ENCODE results near the gene VASP.

VASP gene

DNA sequence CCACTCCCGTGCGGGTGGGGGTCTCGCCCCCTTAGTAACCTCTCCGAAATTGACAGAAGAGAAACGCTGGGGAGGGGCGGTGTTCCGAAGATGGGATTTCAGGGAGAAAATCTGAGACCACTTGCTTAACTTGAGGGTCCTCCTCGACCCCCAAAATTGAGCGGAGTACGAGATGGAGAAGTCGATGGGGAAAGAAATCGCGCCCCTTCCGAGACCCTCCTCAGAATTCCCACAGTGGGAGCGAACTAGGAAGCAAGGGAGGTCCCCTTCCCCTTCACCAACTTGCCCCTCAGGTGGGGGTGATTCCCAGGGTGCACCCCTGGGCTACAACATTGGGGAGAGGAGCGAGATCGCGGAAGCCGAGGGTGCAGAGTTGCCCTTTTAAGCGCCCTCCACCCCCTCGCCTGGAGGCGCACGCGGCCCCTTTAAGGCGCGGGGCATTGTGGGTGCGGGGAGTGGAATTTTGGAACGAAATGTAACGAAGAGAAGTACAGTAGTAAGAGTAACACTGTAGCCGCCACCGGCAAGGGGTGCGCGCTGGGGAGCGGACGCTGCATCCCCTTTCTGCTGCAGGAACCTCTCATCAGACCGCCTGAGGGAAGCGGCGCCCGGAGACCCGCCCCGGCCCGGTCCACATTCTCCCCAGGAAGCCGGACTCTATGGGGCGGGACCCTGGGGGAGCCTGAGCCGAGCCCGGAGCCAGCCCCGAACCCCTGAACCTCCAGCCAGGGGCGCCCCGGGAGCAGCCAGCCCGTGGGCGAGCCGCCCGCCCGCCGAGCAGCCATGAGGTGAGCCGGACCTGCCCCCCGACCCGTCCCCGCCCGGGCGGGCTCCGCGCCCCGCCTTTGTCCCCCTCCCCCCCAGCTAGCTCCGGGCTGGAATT, at the start of gene VASP:
TSS of gene VASP (plus strand) at position 491 of the 883 bp plus-strand sequence. CDS start at position 784, 293 bp downstream.
- DNase-seq, result peak in 54 of 56 donors; percentile 28 to 91 (median 69)

DNA sequence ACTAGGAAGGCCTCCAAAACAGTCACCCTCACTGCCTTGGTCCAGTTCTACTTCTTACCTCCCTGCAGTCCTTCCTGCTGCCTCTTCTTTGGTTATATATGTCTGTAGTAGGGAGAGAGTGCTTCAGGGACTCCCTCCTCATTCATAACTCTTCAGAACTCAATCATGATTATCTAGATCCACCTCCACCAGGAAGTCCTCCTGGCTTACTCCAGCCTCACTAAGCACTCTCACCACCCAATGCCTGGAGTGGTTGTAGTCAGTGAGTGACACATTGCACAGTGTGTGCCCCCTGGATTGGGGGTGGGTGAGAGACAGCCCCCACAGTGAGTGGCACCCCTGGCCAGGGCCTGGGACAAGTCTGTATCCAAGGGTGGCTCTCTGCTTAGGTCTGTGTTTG, 49.5 kb upstream of the VASP start:
- no peak for DNase-seq

DNA sequence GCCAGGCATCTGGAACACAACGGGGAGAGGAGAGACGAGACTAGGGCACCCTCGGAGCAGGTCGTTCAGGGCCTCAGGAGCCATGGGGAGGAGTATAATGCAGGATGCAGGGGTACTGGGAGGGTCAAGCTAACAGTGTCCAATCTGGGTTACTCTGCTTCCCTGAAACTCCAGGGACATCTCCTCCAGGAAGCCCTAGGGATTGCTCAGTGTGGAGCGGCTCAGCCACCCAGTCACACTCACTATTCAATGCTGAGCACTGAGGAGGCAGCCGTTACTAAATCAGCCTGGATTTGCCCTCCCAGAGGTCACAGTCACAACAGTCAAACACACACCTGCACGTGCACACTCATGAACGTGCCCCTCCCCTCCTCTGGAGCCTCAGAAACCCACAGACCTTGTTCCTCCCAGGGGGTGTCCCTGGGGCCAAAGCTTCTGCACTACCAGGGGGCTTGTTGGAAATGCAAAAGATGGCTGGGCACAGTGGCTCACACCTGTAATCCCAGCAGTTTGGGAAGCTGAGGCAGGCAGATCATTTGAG, 46.4 kb upstream of the VASP start:
- no peak for DNase-seq

DNA sequence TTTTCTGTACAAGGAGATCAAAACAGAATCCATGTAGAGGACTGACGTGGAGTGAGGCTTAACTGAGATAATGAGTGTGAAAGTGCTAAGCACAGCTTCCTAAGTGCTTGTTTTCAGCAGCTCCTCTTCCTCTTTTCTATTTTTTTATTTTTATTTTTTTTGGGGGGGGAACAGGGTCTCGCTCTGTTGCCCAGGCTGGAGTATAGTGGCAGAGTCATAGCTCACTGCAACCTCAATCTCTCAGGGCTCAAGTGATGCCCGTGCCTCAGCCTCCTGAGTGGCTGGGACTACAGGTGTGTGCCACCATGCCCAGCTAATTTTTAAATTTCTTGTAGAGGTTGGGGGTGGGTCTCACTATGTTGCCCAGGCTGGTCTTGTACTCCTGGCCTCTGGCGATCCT, 45.1 kb upstream of the VASP start:
- no peak for DNase-seq

DNA sequence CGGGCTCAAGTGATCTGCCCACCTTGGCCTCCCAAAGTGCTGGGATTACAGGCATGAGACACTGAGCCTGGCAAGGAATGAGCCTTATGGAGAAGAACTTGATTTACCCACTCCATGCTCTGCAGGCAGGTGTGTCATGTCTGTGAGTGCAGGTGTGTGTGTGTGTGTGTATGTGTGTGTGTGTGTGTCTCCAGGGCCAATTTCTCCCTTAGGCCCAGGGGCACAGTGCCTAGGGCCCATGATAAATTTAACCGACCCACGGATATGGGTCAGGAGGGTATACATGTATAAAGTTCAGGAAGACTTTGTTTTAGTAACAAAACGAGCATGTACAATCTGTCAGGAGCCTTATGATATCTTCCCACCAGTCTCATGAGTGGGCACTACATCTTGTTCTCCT, 44.0 kb upstream of the VASP start:
- no peak for DNase-seq

DNA sequence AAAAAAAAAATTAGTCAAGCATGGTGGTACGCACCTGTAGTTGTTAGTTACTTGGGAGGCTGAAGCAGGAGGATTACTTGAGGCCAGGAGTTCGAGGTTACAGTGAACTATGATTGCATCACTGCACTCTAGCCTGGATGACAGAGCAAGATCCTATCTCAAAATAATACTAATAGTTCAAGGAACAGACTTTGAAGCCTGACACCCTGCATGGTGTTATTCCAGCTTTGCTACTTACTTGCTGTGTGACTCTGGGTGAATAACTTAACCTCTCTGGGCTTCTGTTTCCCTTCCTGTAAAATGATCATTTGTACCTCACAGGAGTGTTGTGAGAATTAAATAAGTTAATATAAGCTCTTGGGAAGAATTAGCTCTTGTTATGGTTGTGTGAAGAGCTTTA, 43.0 kb upstream of the VASP start:
- no peak for DNase-seq

DNA sequence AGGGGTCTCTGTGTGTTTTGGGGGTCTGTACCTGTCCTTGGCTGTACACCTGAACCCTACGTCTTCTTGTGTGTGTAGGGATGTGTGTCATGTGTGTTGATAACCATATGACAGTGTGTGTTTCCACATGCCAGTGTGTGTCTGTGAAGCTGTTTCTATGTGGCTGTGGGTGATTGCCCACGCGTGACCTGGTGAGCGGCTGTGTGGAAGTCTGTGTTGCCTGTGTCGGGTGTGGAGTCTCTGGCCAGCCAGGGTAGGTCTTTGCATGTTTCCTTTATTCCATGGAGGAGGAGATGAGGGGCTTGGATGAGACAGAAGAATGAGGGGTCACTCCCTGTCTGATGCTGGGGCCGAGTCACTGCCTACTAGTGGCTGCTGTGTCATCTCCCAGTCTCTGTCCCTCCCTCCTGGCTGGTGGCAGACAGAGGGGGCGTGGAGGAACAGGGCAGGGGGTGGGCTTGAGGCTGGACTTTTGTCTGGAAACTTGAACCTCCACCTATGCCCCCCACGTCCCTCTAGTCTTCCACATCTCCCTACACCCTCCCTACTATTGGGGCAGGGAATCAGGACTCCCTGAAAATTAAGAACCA, 42.3 kb upstream of the VASP start:
- no peak for DNase-seq

DNA sequence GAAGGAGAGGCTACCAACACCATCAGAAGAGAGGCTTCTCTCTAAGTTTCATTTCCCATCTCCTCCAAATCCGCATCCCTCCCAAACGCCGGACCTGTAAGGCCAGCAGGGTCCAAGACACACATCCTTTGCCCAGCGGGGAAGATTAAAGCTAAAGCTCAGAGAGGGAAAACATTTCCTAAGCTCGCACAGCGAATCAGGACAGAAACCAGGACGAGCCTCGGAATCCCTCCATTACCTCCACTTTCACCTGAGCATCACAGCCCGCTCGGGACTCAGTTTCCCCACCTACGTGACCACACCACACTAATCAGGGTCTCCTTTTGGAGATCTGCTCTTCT, 40.2 kb upstream of the VASP start:
- no peak for DNase-seq

DNA sequence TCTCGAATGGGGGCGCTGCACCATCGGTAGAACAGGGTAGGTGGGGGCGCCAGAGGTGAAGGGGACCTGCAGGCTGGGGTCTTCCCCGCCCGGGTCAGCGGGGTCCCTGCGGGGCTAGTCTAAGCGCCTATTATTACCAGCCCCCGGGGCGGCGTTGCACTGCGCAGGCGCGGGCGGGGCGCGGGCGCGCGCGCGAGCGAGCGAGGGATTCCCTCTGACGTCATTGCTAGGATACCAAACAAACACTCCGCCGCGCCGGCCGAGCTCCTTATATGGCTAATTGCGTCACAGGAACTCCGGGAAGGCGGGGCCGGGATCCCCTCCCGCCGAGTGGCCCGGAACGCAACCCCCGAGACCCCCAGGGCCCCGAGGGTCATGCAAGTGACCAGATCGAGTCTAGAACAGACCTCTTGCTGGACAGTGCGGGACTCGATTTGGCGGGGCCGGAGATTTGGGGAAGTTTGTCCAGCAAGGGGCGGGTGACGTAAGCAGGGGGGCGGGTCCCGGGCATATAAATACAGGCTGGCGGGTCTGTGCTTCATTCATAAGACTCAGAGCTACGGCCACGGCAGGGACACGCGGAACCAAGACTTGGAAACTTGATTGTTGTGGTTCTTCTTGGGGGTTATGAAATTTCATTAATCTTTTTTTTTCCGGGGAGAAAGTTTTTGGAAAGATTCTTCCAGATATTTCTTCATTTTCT, 39.7 kb upstream of the VASP start, which contains the start of gene FOSB:
TSS of gene FOSB (plus strand) at position 541 of the 703 bp plus-strand sequence. CDS start 591 bp downstream, outside the sequence.
- DNase-seq, result peak; percentile 60 to 99 (median 93)

DNA sequence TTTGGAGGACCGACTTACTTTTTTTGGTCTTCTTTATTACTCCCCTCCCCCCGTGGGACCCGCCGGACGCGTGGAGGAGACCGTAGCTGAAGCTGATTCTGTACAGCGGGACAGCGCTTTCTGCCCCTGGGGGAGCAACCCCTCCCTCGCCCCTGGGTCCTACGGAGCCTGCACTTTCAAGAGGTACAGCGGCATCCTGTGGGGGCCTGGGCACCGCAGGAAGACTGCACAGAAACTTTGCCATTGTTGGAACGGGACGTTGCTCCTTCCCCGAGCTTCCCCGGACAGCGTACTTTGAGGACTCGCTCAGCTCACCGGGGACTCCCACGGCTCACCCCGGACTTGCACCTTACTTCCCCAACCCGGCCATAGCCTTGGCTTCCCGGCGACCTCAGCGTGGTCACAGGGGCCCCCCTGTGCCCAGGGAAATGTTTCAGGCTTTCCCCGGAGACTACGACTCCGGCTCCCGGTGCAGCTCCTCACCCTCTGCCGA, 39.1 kb upstream of the VASP start:
- DNase-seq, result peak in 4 of 56 donors; percentile 19 to 50 (median 33)

DNA sequence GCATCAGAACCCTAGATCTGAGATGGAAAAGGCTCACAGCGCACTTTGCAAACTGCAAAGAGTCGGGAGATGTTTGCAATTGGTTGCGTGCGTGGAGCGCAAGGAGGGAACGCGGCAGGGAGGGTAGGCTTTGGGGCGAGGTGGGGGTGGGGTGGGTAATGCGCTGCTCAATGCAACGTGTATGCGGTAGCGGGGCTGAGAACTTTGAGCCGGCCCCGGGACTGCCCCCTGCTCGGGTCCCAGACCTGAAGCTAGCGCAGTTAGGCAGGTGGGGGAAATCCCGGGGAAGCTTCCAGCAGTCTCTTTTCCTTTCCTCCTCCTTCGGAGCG, 38.5 kb upstream of the VASP start:
- peak in 12 of 56 donors; percentile 42 to 80 (median 52) for DNase-seq

DNA sequence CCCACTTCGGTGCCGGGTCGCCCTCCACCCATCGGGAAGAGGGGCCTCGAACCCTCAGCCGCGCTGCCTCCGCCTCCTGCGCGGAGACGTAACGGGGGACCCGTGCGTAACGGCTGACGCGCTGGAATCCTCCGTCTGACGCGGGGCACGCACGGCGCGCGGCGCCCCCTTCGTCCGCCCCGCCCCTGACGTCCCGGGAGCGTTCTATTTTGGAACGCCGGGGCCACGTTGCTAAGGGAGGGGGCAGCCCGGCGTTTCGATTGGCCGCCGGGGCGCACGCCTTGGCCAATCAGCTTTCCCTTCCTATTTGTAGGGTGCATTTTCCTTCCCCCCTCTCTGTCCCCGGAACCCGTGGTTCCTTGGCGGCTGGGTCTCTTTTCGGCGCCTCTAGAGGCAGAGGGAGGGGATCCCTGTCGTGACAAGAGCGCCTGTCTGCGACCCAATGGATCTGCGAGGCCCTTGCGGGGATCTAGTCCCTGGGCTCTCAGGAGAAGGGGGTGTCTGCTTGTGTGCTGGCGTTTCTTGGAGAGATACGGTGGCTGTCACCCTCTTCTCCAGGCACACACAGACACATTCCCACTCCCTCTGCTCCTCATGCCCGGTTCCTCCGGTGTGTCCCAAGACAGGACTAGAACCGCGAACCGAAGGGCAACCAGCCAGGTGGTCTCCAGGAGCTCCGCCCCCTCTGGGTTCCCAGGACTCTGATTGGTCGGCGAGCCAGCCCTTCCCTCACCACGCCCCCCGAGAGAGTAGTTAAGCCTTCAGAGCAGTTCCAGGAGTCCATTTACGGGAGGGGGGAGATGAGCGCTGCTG, 37.9 kb upstream of the VASP start:
- DNase-seq, result peak; percentile 37 to 94 (median 82)

DNA sequence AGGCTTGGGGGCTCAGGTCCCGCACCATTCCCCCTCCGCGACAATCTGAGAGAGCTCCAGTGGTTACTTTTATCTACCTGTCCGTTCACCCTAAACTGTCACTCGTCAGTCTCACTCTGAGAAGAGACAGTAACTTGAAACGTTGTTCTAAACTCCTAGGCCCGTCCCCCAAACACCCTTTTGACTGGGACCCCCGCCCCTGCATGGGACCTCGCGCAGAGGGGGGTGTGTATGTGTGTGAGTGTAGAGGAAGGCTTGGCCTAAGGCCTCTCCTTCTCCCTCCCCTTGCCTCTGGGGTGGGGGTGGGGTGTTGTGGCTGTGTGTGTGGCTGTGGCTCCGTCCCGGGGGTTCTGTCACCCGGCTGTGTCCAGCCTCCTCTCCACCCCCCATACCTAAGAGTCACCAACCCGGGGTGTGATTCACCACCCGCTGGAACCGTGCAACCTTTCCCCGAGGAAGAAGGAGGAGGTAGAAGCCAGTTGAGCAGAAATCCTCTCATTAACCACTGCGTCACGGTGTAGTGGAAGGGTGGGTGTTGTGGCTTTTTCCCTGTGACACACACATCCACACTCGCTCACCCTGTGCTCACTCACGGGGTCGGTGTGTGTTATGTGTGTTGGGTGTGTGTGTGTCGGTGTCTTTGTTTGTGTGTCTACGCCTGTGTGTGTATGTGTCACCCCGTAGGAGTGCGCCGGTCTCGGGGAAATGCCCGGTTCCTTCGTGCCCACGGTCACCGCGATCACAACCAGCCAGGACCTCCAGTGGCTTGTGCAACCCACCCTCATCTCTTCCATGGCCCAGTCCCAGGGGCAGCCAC, 37.1 kb upstream of the VASP start:
- DNase-seq, result peak in 22 of 56 donors; percentile 5 to 68 (median 37)

DNA sequence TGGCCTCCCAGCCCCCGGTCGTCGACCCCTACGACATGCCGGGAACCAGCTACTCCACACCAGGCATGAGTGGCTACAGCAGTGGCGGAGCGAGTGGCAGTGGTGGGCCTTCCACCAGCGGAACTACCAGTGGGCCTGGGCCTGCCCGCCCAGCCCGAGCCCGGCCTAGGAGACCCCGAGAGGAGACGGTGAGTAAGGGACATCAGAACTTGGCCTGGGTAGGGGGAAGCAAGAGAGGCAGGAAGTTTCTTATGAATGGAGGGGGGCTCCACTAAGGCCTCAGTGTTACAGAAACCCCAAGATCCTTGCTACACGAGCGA, 36.6 kb upstream of the VASP start:
- DNase-seq, result no peak

DNA sequence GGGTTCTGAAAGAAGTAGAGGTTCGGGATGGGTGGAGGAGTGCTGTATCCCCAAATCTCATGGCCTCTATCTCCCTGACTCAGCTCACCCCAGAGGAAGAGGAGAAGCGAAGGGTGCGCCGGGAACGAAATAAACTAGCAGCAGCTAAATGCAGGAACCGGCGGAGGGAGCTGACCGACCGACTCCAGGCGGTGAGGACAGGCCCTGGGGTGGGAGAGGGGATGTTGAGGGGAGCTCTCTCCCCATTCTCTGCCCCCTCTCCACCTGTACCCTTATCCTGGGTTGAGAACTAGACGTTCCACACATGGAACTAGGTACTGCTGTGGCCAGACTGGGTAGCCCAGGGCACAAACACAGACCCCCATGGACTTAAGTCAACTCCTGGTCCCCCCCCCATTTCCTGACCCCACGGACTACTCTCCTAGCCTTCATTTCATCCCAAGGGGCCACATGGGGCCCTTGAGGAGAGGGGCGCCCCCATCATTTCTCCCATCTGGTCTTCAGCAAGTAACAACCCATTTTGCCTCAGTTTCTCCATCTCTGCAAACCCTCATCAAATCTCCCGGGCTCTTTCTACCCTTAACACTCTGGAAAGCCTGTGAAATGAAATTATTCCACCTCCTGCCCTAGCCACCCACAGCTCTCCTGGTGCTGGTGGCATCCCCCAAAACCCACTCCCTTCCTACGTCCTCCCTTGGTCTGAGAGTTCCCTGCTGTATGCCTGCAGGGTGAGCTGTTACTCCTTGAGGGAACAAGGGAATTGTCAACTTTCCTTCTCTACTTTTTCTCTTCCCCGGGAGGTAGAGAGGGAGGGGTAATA, 36.0 kb upstream of the VASP start:
- DNase-seq, result no peak

DNA sequence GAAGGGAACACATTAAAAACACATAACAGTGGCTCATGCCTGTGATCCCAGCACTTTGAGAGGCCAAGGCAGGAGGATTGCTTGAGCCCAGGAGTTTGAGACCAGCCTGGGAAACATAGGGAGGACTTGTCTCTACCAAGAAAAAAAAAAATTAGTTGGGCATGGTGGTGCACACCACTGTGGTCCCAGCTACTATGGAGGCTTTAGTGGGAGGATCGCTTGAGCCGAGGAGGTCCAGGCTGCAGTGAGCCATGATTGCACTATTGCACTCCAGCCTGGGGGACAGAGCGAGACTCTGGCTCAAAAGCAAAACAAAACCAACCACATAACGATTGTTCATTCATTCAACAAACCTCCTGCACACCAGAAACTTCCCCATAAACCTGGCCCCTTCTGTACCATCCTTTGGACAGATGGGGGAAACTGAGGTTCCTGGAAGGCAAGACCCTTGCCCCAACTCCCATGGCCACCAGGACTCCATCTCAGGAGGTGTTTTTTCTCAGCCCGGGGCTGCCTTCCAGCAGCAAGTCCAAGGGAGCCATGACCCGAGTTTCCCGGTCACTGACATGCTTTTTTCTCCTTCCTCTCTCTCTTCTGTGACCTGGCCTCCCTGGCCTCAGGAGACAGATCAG, 35.2 kb upstream of the VASP start:
- DNase-seq, result no peak

DNA sequence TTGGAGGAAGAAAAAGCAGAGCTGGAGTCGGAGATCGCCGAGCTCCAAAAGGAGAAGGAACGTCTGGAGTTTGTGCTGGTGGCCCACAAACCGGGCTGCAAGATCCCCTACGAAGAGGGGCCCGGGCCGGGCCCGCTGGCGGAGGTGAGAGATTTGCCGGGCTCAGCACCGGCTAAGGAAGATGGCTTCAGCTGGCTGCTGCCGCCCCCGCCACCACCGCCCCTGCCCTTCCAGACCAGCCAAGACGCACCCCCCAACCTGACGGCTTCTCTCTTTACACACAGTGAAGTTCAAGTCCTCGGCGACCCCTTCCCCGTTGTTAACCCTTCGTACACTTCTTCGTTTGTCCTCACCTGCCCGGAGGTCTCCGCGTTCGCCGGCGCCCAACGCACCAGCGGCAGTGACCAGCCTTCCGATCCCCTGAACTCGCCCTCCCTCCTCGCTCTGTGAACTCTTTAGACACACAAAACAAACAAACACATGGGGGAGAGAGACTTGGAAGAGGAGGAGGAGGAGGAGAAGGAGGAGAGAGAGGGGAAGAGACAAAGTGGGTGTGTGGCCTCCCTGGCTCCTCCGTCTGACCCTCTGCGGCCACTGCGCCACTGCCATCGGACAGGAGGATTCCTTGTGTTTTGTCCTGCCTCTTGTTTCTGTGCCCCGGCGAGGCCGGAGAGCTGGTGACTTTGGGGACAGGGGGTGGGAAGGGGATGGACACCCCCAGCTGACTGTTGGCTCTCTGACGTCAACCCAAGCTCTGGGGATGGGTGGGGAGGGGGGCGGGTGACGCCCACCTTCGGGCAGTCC, 34.5 kb upstream of the VASP start:
- DNase-seq, result no peak

DNA sequence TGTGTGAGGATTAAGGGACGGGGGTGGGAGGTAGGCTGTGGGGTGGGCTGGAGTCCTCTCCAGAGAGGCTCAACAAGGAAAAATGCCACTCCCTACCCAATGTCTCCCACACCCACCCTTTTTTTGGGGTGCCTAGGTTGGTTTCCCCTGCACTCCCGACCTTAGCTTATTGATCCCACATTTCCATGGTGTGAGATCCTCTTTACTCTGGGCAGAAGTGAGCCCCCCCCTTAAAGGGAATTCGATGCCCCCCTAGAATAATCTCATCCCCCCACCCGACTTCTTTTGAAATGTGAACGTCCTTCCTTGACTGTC, 34.0 kb upstream of the VASP start:
- no peak for DNase-seq
